ENCODE results near the gene FCN1. TPM values are rescaled to one million over a fixed set of nuclear protein-coding genes. Genes with fewer than 3 reads are reported as not detected.

FCN1 gene
- total and polyA plus RNA-seq, 10 of the 15 experiments (the other 5 are each of a cell fraction or from before 2014, with no cell fraction given): 0.08 TPM; not detected in 9

GRCh38 chr9:134895567-134895907 lies 22.2 kb downstream of the FCN1 start (continued):
- TF ChIP-seq CEBPZ (IDR thresholded peaks at IDR 0.05; ENCODE audit: low read depth, low read length): no peak
- TF ChIP-seq CREM (IDR thresholded peaks at IDR 0.05; ENCODE audit: low read depth): no peak

DNA sequence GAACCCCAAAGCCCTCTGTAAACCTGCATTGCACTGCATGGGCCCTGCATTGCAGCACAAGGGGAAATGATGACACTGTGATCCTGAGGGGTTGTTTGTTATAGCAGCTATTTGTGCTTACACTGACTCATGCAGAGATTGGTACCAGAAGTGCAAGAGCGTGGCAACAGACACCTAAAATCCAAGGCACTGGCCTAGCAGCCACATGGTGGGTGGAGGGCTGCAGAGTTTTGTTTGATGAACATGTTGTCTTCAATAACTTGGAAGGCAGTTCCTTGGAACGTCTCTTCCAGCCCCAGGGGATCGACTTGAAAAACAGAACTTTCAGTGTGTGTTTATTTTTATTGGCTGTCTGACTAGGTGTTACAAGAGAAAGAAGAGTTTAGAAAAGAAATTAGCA lies 22.6 kb downstream of the FCN1 start:
- FAIRE-seq (no peak), DNase-seq (ENCODE audit: low read depth, low spot score) (no peak), ATAC-seq (no peak)
- Histone ChIP-seq H3K4me1 (ENCODE audit: control insufficient read depth, insufficient read depth, low read length) (0 out of 2 replicates have a peak, but pooled peaks cover 4% of the 10 kb centered on the region), H3K4me2 (ENCODE audit: control insufficient read depth, insufficient read depth) (no peak overlapping the region), H3K9me3 (replicated peaks; ENCODE audit: control insufficient read depth, insufficient read depth, low read length) (peaks cover 8% of the 10 kb centered on the region), H3K4me3 (no peak overlapping the region), H3K79me2 (ENCODE audit: control insufficient read depth, insufficient read depth, low read length) (no peaks in the 10 kb centered on the region), H3K27ac (ENCODE audit: control insufficient read depth, insufficient read depth) (no peak overlapping the region), H3K36me3 (ENCODE audit: control insufficient read depth in 2 of 2, insufficient read depth in 2 of 2, low read length in 1 of 2) (no peaks in the 10 kb centered on the region), H4K20me1 (ENCODE audit: control insufficient read depth, insufficient read depth) (no peaks in the 10 kb centered on the region), H2AFZ (ENCODE audit: control insufficient read depth, low read depth, low read length) (no peak overlapping the region), H3K27me3 (replicated peaks in 1 of 2; ENCODE audit: control insufficient read depth in 2 of 2, insufficient read depth in 2 of 2, low read length in 1 of 2) (no peaks in the 10 kb centered on the region), H3K9ac (ENCODE audit: control insufficient read depth, insufficient read depth, low read length) (no peak overlapping the region)
- ChIA-PET CTCF (no interaction called here), RAD21 (ENCODE audit: unreplicated experiment) (no interaction called here), POLR2A (no interaction called here), SMC1A (ENCODE audit: uncharacterized antibody, unreplicated experiment) (interaction anchor here (1.0 kb wide), 1 partner anchor 12 kb away, joined by 3 read pairs; no protein-coding TSS in a partner anchor)
- no TSS peak for BruUV-seq (replicated peaks)
- TF ChIP-seq HDAC2 (IDR thresholded peaks at IDR 0.05) (no peak), POLR2A (IDR thresholded peaks at IDR 0.05; ENCODE audit: low read depth, low read length) (no peak), POLR2AphosphoS2 (IDR thresholded peaks at IDR 0.05; ENCODE audit: low read depth, low read length) (no peak), SIX5 (IDR thresholded peaks at IDR 0.05; ENCODE audit: low read depth, low read length, severe bottlenecking) (no peak), CREM (IDR thresholded peaks at IDR 0.05; ENCODE audit: low read depth) (no peak)
- in situ Hi-C loops (cut with MboI): no loop called here
- intact Hi-C loops (cut with micrococcal nuclease; ENCODE audit: unreplicated experiment): no loop called here
- WGBS (ENCODE audit: insufficient coverage, insufficient replicate concordance, low lambda C conversion rate, missing lambda C conversion rate): 0% methylated on average over 3 of the region's 3 CpGs

Data from GM12878 (cell line).